Mucosa of descending colon (tissue), 3 donors: ENCODE measurements around the gene ASCL5. TPM values are rescaled to one million over a fixed set of nuclear protein-coding genes. Genes with fewer than 3 reads are reported as not detected.

Experiments
- ATAC-seq: fragments of 200-7000 bp; cut with Tn5 transposase; one replicate; pipeline ENCODE4 v1.9.1; 2020; ENCODE audit warnings: mild to moderate bottlenecking, moderate library complexity
- DNase-seq, 3 donors: peaks; one replicate each; pipeline ENCODE4 v3.0.0-alpha.2; 2020
- H3K36me3 ChIP-seq: fragments of 200-600 bp; one replicate; pipeline ENCODE4 v1.8.0; 2021; ENCODE audit warnings: low read depth, mild to moderate bottlenecking
- H3K4me1 ChIP-seq: fragments of 200-600 bp; one replicate; pipeline ENCODE4 v1.8.0; 2021; ENCODE audit warnings: low read depth, mild to moderate bottlenecking
- H3K4me3 ChIP-seq: fragments of 200-600 bp; one replicate; pipeline ENCODE4 v1.8.0; 2021; ENCODE audit warnings: mild to moderate bottlenecking
- H3K9me3 ChIP-seq: fragments of 200-600 bp; one replicate; pipeline ENCODE4 v1.8.0; 2021; ENCODE audit warnings: mild to moderate bottlenecking
- intact Hi-C, 2 donors: fragments of 100-400 bp; cut with DNase I in 1 of 2; cut with micrococcal nuclease in 1 of 2; formaldehyde crosslinking; loops; one replicate each; pipeline versions ENCODE4 v1.11.0 to v1.11.1; 2022; cut with DNase I, micrococcal nuclease
- total RNA-seq, 3 donors: library from RNA; stranded (reverse); fragmentation: NEBNext Ultra II Directional in 2 of 3; extraction: Animal tissue kit (Norgen Biotek cat#: 25700) in 2 of 3; gene quantifications; one replicate each; pipeline versions ENCODE4 v1.2.1 to v1.2.4, GENCODE V29; 2021 to 2023
- TF ChIP-seq, protein P1 (sequence below): fragments of 200-600 bp; IDR thresholded peaks from one replicate; pipeline ENCODE4 v1.8.0; 2022; ENCODE audit warnings: antibody characterized with exemption, mild to moderate bottlenecking
- donor health status: DM: no; HTN: no; CAD: no; lungs with moderate emphysema.
- donor health status: DM: no; HTN: no; CAD: no.
- donor health status: DM: no; HTN: yes; CAD: no.

Gene ASCL5
- total RNA-seq, 3 donors from 2014 or later: not detected

DNA sequence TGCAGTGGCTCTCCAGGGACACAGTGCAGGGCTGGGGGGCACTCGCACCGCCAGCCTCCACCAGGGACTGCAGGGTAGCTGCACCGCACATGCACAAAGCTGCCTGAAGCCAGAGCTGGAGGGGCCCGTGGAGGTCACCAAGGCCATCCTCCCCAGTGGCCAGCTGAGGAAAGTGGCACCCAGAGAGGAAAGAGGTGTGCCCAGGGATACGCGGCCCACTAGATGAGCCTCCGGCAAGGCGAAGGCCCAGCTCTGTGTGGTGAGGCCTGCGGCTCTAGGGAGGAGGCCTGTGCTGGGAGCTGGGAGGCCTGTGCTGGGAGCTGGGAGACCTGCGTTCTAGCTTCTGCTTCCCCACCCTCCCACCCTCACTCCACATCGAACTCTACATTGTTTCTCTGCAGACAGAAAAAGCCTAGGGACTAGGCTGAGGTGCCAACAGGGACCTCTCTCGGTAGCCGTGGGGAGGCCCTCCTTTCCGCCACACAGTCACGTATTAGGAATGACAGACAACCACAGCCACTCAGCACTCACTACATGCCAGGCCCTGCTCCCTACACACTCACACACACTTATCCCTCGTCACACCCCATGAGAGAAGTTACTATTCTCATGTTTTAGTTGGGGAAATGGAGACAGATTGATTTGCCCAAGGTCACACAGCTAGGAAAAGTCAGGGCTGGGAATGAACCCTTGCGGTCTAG, 921 bp upstream of the ASCL5 start:
- ATAC-seq: no peak
- TF ChIP-seq, protein P1, sequence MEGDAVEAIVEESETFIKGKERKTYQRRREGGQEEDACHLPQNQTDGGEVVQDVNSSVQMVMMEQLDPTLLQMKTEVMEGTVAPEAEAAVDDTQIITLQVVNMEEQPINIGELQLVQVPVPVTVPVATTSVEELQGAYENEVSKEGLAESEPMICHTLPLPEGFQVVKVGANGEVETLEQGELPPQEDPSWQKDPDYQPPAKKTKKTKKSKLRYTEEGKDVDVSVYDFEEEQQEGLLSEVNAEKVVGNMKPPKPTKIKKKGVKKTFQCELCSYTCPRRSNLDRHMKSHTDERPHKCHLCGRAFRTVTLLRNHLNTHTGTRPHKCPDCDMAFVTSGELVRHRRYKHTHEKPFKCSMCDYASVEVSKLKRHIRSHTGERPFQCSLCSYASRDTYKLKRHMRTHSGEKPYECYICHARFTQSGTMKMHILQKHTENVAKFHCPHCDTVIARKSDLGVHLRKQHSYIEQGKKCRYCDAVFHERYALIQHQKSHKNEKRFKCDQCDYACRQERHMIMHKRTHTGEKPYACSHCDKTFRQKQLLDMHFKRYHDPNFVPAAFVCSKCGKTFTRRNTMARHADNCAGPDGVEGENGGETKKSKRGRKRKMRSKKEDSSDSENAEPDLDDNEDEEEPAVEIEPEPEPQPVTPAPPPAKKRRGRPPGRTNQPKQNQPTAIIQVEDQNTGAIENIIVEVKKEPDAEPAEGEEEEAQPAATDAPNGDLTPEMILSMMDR: no peak

DNA sequence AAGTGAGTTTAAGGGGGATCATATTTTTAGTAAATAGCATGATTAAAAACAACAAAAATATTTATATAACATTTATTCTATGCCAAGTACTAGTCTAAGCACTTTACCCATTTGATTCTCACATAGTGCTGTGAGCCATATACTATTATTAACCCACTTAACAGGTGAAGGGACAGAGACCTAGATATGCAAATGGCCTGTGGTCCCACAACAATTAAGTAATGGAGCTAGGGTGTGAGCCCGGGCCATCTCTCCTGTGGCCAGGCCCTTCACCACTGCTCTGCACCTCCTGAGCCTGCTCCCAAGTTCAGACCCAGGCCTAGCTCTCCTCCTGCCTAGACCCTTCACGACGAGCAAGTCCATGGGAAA, 537 bp downstream of the ASCL5 start:
- Histone ChIP-seq H3K4me1 (no peaks in the 10 kb centered on the region), H3K36me3 (no peaks in the 10 kb centered on the region), H3K9me3 (no peaks in the 10 kb centered on the region), H3K4me3 (no peak overlapping the region)
- intact Hi-C loops: no loop called here
- TF ChIP-seq, protein P1: no peak
- DNase-seq: no peak
- ATAC-seq: no peak

More for the DNA sequence above, 921 bp upstream of the ASCL5 start:
- Histone ChIP-seq H3K9me3 (no peaks in the 10 kb centered on the region), H3K4me1 (no peaks in the 10 kb centered on the region), H3K4me3 (no peak overlapping the region), H3K36me3 (no peaks in the 10 kb centered on the region)
- no peak for DNase-seq
- intact Hi-C loops: no loop called here

DNA sequence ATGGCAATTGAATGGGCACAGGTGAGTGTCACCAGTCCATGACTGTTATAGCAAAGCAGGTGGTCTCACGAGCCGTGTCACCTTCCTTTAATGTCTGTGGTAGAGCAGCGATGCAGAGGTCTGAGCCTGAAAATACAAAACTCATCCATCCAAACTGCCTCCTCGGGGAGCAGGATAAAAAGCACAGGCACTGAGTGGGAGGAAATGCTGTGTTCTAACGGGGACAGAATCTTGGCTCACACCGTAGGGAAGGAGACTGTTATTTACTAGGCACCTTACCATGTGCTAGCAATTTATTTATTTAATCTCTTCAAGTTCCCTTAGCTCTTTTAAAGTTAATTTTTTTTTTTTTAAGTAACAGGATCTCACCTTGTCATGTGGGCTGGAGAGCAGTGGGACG, 1.2 kb downstream of the ASCL5 start:
- intact Hi-C loops: no loop called here
- no peaks in the 10 kb centered on the region for H3K36me3 ChIP-seq

DNA sequence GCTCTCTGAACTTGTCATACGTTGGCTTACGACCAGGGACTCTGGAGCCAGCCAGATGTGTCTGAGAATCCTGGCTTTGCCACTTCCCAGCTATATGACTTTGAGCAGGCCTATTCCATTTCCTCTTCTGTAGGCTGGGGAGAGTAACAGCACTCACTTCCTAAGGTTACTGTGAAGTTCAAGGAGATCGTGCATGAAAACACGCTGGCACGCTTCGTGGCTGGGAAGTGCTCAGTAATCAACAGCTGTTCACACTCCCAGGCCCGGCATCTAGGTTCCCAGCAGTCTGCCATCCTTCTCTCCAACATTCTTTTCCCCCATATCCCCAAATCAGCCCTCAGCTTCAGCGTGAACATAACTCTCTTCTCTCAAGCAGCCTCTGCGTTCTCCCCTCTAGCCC, 2.0 kb downstream of the ASCL5 start:
- H3K4me3 ChIP-seq: no peak overlapping the region
- H3K4me1 ChIP-seq: no peaks in the 10 kb centered on the region
- intact Hi-C loops: no loop called here
- ATAC-seq: no peak
- H3K9me3 ChIP-seq: no peaks in the 10 kb centered on the region
- no peak for DNase-seq
- TF ChIP-seq, protein P1: no peak
- no peaks in the 10 kb centered on the region for H3K36me3 ChIP-seq

More for the DNA sequence above, 1.2 kb downstream of the ASCL5 start:
- no peak for DNase-seq
- no peak for ATAC-seq
- H3K9me3 ChIP-seq: no peaks in the 10 kb centered on the region
- no peak overlapping the region for H3K4me3 ChIP-seq
- TF ChIP-seq, protein P1: no peak
- no peaks in the 10 kb centered on the region for H3K4me1 ChIP-seq

DNA sequence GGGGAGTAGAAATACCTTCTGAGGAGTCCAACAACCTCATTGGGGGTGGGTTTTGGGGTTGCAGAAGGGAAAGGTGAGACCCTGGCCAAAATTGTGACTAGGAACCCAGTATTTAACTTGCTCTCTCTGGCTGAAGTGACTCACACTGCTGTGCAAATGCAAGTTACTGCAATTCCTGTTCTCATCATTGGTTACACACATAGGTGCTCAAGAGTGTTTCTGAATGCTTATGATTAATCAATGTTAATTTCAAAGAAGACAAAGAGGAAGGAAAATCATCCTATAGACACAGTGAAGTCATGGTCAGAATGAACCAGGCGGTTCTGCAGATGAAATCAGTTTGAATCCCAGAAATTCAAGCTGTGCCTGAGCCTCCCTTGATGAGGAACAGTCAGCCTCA, 3.1 kb downstream of the ASCL5 start:
- Histone ChIP-seq H3K9me3 (no peaks in the 10 kb centered on the region), H3K4me1 (no peaks in the 10 kb centered on the region), H3K4me3 (no peak overlapping the region), H3K36me3 (no peaks in the 10 kb centered on the region)
- ATAC-seq: no peak
- intact Hi-C loops: no loop called here
- TF ChIP-seq, protein P1: no peak
- no peak for DNase-seq
